Mononuclear cell (primary cell): ENCODE measurements around the gene PUS7L. TPM values are rescaled to one million over a fixed set of nuclear protein-coding genes. Genes with fewer than 3 reads are reported as not detected.
"Not testable (repeated sequence)": the region's sequence is repeated elsewhere in the genome, so short reads cannot be mapped to it uniquely, and the experiment has no call there.

ENCODE experiments used
- H3K27me3 ChIP-seq: 2 replicates; pipeline ENCODE4 v1.6.0; 2011; ENCODE audit warnings: low read length, control low read depth; ENCODE audit not compliant: insufficient read depth
- H3K4me1 ChIP-seq: 2 replicates; pipeline ENCODE4 v1.5.1; 2011; ENCODE audit warnings: mild to moderate bottlenecking, low read length, control low read depth; ENCODE audit not compliant: insufficient read depth
- H3K4me3 ChIP-seq: 2 replicates; pipeline ENCODE4 v1.5.1; 2011; ENCODE audit warnings: mild to moderate bottlenecking, low read length, moderate library complexity
- H3K9me3 ChIP-seq: 2 replicates; pipeline ENCODE4 v1.5.1; 2011; ENCODE audit warnings: low read depth, mild to moderate bottlenecking, control low read depth, low read length
- total RNA-seq: library from RNA; depleted of rRNA; stranded (reverse); fragments of >200 nt; gene quantifications from one replicate; pipeline ENCODE4 v1.2.3, GENCODE V29; 2012

The PUS7L gene
- total RNA-seq, 1 donor = 16.4 TPM

DNA sequence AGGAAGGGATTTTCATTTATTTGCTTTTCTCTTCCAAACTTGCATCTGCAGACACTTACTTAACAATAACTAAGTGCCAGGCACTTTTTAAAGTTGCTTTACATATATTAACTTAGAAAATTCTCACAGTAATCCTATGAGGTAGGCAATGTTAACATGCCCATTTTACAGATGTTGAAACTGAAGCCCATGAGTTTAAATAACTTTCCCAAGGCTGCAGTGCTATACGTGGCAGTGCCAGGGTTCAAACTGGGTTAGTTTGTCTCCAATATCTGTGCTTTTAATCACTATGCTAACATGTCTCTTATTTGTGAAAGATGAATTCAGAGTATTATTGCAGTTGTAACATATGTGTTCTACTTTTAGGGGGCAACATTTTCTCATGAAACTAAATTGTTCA is 29.9 kb downstream of the PUS7L start:
- Histone ChIP-seq H3K4me1 (no peaks in the 10 kb centered on the region), H3K9me3 (no peaks in the 10 kb centered on the region)

GRCh38 chr12:43728117-43728516 is 30.5 kb downstream of the PUS7L start:
- Histone ChIP-seq H3K27me3 (no peaks in the 10 kb centered on the region), H3K4me3 (no peak overlapping the region), H3K4me1 (no peaks in the 10 kb centered on the region), H3K9me3 (no peaks in the 10 kb centered on the region)

More for the DNA sequence above, 29.9 kb downstream of the PUS7L start:
- H3K4me3 ChIP-seq = no peak overlapping the region
- H3K27me3 ChIP-seq = no peaks in the 10 kb centered on the region

DNA sequence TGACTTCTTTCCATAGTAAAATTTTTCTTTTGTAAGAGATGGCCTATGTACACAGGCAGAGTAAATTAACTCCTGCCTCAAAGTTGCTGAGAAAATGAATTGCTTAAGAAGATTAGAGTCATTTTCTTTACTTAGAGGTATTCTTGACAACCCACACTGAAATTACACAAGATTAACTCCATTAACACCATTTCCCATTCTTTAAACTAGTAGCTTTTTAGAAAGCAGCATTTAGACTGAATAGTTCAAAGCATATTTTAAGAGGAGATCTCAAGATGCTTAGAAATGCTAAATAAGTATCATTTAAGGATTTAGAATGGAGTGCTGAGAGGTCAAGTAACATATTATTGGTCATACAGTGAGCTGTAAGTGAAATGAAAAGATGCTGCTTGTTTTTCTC is 35.5 kb downstream of the PUS7L start:
- no peaks in the 10 kb centered on the region for H3K27me3 ChIP-seq
- H3K4me1 ChIP-seq = no peaks in the 10 kb centered on the region
- no peak overlapping the region for H3K4me3 ChIP-seq
- H3K9me3 ChIP-seq = no peaks in the 10 kb centered on the region

- H3K27me3 ChIP-seq = no peaks in the 10 kb centered on the region
- no peak overlapping the region for H3K4me3 ChIP-seq
- H3K9me3 ChIP-seq = no peaks in the 10 kb centered on the region
- no peaks in the 10 kb centered on the region for H3K4me1 ChIP-seq
Measured at GRCh38 chr12:43722621-43723020, 36.0 kb downstream of the PUS7L start.

DNA sequence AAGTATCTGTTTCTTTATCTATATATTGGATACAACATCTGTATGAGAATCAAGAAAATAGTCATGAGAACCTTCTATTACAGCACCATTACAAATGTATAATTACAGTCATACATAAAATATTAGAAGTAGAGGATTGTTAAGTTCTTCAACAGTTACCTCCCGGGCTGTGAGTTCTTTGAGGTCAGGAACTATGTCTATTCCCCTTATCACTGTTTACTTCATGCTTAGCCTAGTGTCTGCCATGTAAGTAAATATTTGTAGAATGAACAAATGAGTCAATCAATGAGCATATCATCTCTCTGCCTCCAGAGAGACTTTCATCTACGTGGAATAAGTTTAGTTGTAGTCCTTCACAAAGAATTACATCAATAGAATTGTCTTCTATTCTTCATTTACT is 47.2 kb downstream of the PUS7L start:
- Histone ChIP-seq H3K9me3 (peaks cover 5% of the 10 kb centered on the region), H3K4me3 (no peak overlapping the region), H3K4me1 (no peaks in the 10 kb centered on the region), H3K27me3 (peaks cover 10% of the 10 kb centered on the region)

DNA sequence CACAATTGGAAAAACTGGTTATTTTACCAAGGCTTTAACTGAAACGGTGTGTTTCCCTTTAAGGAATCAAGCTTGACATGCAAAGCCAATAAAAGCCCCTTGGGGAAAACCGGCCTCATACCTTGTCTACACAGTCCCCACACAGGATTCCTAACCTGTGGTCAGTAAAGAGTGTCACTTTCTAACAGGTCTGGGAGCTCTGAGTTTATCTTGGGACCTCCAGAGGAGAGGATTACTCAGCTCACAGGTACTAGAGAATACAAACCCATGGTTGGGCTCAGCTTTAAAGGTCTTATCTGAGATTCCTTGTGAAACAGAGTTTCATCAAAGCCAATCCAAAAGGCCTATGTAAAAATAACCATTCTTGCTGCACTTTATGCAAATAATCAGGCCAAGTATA is 54.8 kb downstream of the PUS7L start:
- not testable (repeated sequence) for H3K4me1 ChIP-seq, H3K9me3 ChIP-seq, H3K4me3 ChIP-seq, H3K27me3 ChIP-seq

GRCh38 chr12:43701194-43701593 is 57.4 kb downstream of the PUS7L start:
- not testable (repeated sequence) for H3K4me1 ChIP-seq, H3K27me3 ChIP-seq, H3K9me3 ChIP-seq, H3K4me3 ChIP-seq

- H3K4me1 ChIP-seq = no peaks in the 10 kb centered on the region
- no peak overlapping the region for H3K4me3 ChIP-seq
Measured at GRCh38 chr12:43696154-43696553, 62.4 kb downstream of the PUS7L start.

GRCh38 chr12:43694879-43695278 is 63.7 kb downstream of the PUS7L start:
- no peaks in the 10 kb centered on the region for H3K9me3 ChIP-seq
- no peaks in the 10 kb centered on the region for H3K4me1 ChIP-seq
- H3K4me3 ChIP-seq = no peak overlapping the region
- H3K27me3 ChIP-seq = no peaks in the 10 kb centered on the region

More at GRCh38 chr12:43696154-43696553, 62.4 kb downstream of the PUS7L start:
- Histone ChIP-seq H3K27me3 (no peaks in the 10 kb centered on the region), H3K9me3 (no peaks in the 10 kb centered on the region)

DNA sequence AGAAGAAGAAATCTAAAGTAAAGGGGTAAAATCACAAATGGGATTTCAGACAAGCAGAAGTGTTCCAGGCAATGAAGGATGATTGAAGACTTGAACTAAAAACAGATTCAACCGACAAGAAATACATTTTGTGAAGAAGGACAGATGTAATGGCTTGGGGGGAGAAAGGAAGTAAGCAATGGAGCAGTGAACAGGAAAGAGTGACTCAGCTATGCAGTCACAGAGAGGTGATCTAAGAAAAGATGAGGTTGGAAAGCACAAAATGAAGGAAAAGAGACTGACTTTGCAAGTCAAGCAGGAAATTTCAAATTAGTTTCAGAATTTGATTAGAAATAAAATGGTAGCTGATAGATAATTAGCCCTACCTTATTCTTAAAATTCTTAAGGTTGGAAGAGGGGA is 66.5 kb downstream of the PUS7L start:
- no peaks in the 10 kb centered on the region for H3K9me3 ChIP-seq
- no peak overlapping the region for H3K4me3 ChIP-seq
- no peaks in the 10 kb centered on the region for H3K4me1 ChIP-seq

DNA sequence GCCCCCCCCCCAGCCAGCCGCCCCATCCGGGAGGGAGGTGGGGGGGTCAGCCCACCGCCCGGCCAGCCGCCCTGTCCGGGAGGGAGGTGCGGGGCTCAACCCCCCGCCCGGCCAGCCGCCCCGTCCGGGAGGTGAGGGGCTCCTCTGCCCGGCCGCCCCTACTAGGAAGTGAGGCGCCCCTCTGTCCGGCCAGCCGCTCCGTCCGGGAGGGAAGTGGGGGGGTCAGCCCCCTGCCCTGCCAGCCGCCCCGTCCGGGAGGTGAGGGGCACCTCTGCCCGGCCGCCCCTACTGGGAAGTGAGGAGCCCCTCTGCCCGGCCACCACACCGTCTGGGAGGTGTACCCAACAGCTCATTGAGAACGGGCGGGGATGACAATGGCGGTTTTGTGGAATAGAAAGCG is 73.1 kb downstream of the PUS7L start:
- not testable (repeated sequence) for H3K27me3 ChIP-seq, H3K4me1 ChIP-seq, H3K9me3 ChIP-seq, H3K4me3 ChIP-seq

More for the DNA sequence above, 66.5 kb downstream of the PUS7L start:
- H3K27me3 ChIP-seq = no peaks in the 10 kb centered on the region

GRCh38 chr12:43676183-43676813 is 82.3 kb downstream of the PUS7L start:
- Histone ChIP-seq H3K4me1 (no peaks in the 10 kb centered on the region), H3K27me3 (peaks cover 7% of the 10 kb centered on the region), H3K4me3 (no peak overlapping the region), H3K9me3 (no peaks in the 10 kb centered on the region)

DNA sequence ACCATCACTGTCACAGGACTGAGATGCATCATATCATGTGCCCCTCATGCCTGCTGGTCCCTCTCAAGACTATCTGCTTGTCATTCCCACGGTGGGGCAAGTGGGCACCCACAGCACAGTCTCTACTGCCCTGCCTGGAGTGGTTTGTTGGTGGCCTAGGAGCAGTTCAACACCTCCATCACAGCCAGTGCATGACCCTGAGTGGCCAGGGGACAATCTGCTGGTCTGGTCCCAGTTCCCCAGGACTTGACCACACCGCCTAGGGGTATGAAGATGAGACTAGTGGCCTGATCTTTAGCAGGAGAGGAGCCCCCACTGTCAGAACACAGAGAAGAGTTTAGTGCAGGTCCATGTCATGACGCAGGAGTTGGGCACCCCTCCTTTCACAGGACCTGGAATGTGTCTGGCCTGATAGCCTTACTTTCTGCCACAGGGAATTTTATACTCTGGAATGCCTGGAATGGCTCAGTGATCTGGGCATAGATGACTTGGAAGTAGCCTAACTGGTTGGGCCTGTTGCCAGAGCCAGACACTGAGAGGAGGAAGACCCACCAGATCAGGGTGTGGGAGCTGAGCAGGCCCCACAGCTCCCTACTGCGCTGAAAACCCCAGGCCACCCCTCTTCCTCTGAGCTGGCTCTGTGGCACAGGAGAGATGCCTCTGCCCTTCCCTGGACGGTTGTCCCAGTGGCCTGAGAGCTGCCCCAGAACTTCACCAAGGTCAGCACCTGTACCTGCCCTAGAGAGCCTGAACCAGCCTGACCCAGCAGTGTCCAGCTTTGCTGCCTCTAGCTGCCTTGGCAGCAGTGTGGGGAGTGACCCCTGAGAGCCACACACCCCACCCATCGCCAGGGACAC is 83.3 kb downstream of the PUS7L start:
- no peak overlapping the region for H3K4me3 ChIP-seq
- no peaks in the 10 kb centered on the region for H3K4me1 ChIP-seq
- no peaks in the 10 kb centered on the region for H3K9me3 ChIP-seq
- H3K27me3 ChIP-seq = peaks cover 2% of the 10 kb centered on the region

GRCh38 chr12:43669373-43669772 is 89.2 kb downstream of the PUS7L start:
- Histone ChIP-seq H3K9me3 (no peaks in the 10 kb centered on the region), H3K4me1 (no peaks in the 10 kb centered on the region), H3K4me3 (no peak overlapping the region), H3K27me3 (no peaks in the 10 kb centered on the region)
